RWPE1 (cell line): ENCODE results near the gene SCTR.

Source experiments
- CTCF ChIA-PET: fragments of 350-600 bp; sonication (Branson Sonifier 250); formaldehyde crosslinking; extraction: SDS; loops from one replicate; lab custom pipeline; 2021; lab: Yijun Ruan, JAX
- POLR2A ChIA-PET: fragments of 400-600 bp; formaldehyde crosslinking; extraction: SDS; loops from one replicate; lab custom pipeline; 2020; ENCODE audit warnings: antibody characterized with exemption; ENCODE audit not compliant: low non-redundant PET; lab: Yijun Ruan, JAX
- DNase-seq: peaks from one replicate; pipeline ENCODE4 v3.0.0; 2012; ENCODE audit warnings: low spot score
- H3K27ac ChIP-seq: fragments of 450-650 bp; 2 replicates; pipeline ENCODE4 v1.5.1; 2017
- CTCF ChIP-seq: fragments of 450-650 bp; conservative IDR thresholded peaks from 2 replicates; pipeline ENCODE4 v1.5.1; 2017; ENCODE audit warnings: low read depth, mild to moderate bottlenecking

The SCTR gene

GRCh38 chr2:119520696-119521432, 3.4 kb downstream of the SCTR start:
- DNase-seq = no peak
- no peak for TF ChIP-seq CTCF
- CTCF ChIA-PET = no interaction called here
- H3K27ac ChIP-seq = no peak overlapping the region
- POLR2A ChIA-PET = no interaction called here

- DNase-seq = no peak
- POLR2A ChIA-PET = no interaction called here
- no peak overlapping the region for H3K27ac ChIP-seq
- no peak for TF ChIP-seq CTCF
- CTCF ChIA-PET = no interaction called here
These were observed 5.2 kb downstream of the SCTR start for GRCh38 chr2:119519057-119519408.

- TF ChIP-seq CTCF = no peak
- CTCF ChIA-PET = no interaction called here
- no peak for DNase-seq
- POLR2A ChIA-PET = no interaction called here
- no peak overlapping the region for H3K27ac ChIP-seq
These were observed 5.8 kb downstream of the SCTR start for GRCh38 chr2:119518401-119519056.

GRCh38 chr2:119517433-119517832, 6.8 kb downstream of the SCTR start:
- no peak overlapping the region for H3K27ac ChIP-seq
- DNase-seq = peak; percentile 41
- CTCF ChIA-PET = interaction anchor here (0.6 to 0.7 kb wide), 2 partner anchors 163 to 1962 kb away, joined by 3 read pairs; no protein-coding TSS in a partner anchor
- POLR2A ChIA-PET = no interaction called here
- TF ChIP-seq CTCF = no peak; the same call in 1 of the 2 replicates

GRCh38 chr2:119516121-119516520, 8.2 kb downstream of the SCTR start:
- DNase-seq = no peak
- H3K27ac ChIP-seq = no peak overlapping the region
- POLR2A ChIA-PET = no interaction called here
- no peak for TF ChIP-seq CTCF
- CTCF ChIA-PET = interaction anchor here (0.6 kb wide), 1 partner anchor 499 kb away, joined by 3 read pairs; no protein-coding TSS in a partner anchor

- ChIA-PET POLR2A (no interaction called here), CTCF (no interaction called here)
- TF ChIP-seq CTCF = no peak
- no peak overlapping the region for H3K27ac ChIP-seq
- DNase-seq = no peak
These were observed 10.5 kb downstream of the SCTR start for GRCh38 chr2:119513832-119514231.
